ENCODE measurements around the gene PXMP4.
"Not testable (repeated sequence)": the region's sequence is repeated elsewhere in the genome, so short reads cannot be mapped to it uniquely, and the experiment has no call there.

The PXMP4 gene

GRCh38 chr20:33719989-33720709, at the start of gene PXMP4:
PXMP4 (minus strand) TSS chr20:33720310; CDS start chr20:33720207, 103 bp downstream.
- peak; percentile 94 for DNase-seq

GRCh38 chr20:33769043-33769442, 48.9 kb upstream of the PXMP4 start:
- no peak for DNase-seq

- DNase-seq: no peak
Observed at GRCh38 chr20:33767777-33768138, 47.6 kb upstream of the PXMP4 start.

DNA sequence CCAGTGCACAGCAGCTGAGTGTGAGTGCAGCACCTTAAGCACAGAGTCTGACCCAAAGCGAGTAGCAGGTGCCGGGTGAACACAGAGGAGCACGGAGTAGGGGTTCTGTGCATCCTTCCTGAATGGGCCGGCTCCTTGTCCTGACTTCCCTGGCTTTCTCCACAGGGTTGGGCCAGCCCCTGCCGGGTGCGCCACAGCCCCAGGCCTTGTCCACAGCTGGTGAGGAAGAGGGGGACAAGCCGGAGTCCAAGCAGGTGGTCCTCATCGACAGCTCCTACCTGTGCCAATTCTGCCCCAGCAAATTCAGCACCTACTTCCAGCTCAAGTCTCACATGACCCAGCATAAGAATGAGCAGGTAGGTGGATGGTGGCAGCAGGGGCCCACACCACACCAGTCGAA, 46.6 kb upstream of the PXMP4 start:
- DNase-seq: no peak

- DNase-seq: no peak
Observed at GRCh38 chr20:33765592-33765991, 45.5 kb upstream of the PXMP4 start.

DNA sequence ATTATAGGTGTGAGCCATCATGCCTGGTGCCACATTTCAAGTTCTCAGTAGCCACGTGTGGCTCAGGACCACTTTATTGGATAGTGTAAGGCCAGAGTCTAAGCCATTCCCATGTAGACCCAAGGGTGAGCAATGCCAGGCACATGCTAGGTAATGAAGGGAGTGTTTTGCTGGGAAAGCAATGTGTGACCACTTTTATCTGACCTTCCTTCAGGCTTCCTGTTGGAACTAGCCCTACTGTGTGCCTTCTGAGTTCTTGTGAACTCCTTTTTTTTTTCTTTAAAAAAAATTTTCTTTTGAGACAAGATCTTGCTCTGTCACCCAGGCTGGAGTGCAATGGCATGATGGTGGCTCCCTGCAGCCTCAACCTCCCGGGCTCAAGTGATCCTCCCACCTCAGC, 45.0 kb upstream of the PXMP4 start:
- DNase-seq: no peak

DNA sequence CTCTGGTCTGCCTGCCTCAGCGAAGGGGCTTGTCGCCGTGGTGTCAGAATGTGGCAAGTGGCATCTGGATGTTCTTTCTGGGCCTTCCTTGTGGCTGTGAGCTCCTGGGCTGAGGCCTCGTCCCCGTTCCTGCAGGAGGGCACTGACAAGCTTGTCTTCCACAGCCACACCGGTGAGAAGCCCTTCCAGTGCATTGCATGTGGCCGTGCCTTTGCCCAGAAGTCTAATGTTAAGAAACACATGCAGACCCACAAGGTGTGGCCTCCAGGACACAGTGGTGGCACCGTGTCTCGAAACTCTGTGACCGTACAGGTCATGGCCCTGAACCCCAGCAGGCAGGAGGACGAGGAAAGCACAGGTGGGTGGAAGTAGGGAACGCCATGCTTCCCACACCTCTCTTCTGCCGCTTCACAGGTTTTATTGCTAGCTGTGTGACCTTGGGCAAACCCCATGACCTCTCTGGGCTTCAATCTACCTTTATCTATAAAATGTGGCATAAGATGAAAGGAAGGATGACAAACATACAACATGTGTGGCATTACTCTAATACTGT, 41.7 kb upstream of the PXMP4 start:
- no peak for DNase-seq

GRCh38 chr20:33757458-33757857, 37.3 kb upstream of the PXMP4 start:
- no peak for DNase-seq

- no peak for DNase-seq
Observed at GRCh38 chr20:33757046-33757445, 36.9 kb upstream of the PXMP4 start.

GRCh38 chr20:33755936-33756490, 35.9 kb upstream of the PXMP4 start:
- DNase-seq: not testable (repeated sequence)

- DNase-seq: no peak
Observed at GRCh38 chr20:33753763-33754162, 33.7 kb upstream of the PXMP4 start.

GRCh38 chr20:33753143-33753542, 33.0 kb upstream of the PXMP4 start:
- no peak for DNase-seq

DNA sequence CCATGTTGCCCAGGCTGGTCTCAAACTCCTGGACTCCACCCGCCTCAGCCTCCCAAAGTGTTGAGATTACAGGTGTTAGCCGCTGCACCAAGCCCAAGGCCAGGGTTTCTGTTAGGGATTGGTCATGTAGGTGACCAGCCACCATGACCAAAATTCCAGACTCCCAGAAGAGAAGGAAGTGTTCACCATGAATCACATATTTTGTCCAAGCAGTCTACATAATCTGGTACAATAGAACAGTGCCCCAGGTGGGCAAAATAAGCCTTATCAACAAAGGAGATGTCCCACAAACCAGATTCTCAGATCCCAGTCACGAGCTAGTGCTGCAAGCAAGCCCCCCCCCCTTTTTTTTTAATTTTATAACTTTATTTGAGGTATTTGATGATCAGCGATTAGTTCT, 31.7 kb upstream of the PXMP4 start:
- no peak for DNase-seq

GRCh38 chr20:33746325-33746998, 26.4 kb upstream of the PXMP4 start:
- no peak for DNase-seq

DNA sequence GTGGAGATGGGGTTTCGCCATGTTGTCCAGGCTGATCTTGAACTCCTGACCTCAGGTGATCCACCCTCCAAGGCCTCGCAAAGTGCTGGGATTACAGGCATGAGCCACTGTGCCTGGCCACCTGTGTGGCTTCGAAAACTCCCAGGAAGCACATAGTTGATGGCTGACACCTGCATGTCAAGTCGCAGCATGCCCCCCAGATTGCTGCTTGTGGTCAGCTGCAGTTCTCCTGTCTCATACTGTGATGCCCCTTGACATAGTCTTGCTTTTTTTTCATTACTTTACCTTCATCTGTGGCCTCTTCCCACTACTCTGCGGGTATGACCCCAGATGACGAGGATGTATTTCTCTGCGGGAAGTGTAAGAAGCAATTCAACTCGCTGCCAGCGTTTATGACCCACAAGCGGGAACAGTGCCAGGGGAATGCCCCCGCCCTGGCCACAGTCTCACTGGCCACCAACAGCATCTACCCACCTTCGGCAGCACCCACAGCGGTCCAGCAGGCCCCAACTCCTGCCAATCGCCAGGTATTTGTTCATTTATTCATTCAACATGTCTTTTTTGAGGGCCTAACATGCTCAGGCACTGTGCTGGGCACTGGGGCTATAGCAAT, 24.8 kb upstream of the PXMP4 start:
- DNase-seq: no peak

GRCh38 chr20:33744181-33744580, 24.1 kb upstream of the PXMP4 start:
- no peak for DNase-seq

DNA sequence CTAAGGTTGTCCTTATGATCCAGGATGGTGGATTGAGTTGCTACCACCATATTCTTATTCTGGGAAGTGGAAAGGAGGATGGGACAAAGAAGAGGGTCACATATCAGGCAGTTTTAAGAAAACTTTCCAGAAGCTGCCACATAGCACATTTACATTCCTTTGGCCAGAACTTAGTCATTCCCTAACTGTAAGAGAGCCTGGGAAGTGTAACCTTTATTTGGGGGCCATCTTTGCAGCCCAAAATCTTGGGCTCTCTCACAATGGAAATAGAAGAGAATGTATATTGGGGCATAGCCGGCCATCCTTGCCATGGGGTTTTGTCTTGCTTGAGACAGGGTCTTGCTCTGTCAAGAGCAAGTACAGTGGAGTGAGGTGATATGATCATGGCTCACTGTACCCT, 20.1 kb upstream of the PXMP4 start:
- no peak for DNase-seq

DNA sequence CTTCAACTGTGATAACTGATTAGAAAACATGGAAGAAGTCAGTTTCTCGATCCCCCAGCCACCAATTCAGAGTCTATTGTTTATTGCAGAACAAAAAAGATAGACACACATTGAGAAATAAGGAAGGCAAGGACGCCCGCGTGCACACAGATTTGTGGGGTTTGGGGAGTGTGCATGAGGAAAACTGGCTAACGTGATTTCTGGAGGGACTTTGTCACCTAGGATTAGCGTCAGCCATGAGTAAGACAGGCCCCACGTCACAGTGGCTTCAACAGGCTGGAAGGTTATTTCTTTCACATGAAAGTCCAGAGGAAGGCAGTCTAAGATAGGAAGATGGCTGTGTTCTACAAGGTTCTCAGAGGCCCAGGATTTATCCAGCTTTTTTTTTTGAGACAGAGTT, 19.4 kb upstream of the PXMP4 start:
- DNase-seq: no peak

GRCh38 chr20:33736962-33737361, 16.9 kb upstream of the PXMP4 start:
- DNase-seq: no peak

GRCh38 chr20:33733654-33734576, 13.8 kb upstream of the PXMP4 start:
- DNase-seq: no peak

GRCh38 chr20:33732166-33732970, 12.3 kb upstream of the PXMP4 start:
- DNase-seq: peak; percentile 37

Measured in DMS79 treated with DMSO at 0.1 percent for 48 hours (cell line).